ENCODE results near the gene NLRC3. TPM values are rescaled to one million over a fixed set of nuclear protein-coding genes. Genes with fewer than 3 reads are reported as not detected.

NLRC3 gene
- total RNA-seq, 1 experiment from 2014 or later = 0.15 TPM

DNA sequence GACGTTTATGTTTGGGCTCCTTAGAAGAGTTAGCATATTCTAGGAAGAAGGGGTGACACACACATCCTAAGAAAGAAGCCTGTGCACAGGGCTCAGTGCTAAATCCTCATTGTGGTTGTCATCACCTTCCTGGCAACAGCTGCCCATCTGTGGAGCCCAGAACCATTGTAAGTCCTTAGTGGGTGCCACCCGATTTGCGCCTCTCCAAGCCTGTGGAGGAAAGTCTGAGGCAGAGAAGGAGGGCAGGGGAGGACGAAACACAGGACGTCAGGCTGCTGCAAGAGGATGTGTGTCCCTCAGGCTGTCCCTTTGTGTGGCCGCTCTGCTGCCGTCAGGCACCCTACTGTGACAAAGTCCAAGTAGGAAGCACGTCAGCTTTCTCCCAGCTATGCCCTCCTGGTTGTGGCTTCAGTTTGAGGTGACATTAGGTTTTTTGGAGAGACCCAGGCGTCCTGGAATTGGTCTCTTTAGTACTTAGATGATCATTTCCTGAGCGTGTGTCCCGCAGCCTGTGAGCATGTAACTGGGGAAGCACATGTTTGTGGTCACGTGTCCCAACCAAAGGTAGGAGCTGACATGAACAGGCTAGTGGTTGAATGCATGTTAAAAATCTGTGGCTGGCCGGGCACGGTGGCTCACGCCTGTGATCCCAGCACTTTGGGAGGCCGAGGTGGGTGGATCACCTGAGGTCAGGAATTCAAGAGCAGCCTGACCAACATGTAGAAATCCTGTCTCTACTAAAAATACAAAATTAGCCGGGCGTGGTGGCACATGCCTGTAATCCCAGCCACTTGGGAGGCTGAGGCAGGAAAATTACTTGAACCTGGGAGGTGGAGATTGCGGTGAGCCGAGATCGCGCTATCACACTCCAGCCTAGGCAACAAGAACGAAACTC, 65.7 kb downstream of the NLRC3 start:
- Histone ChIP-seq H3K9me3 (ENCODE audit: control insufficient read depth in 1 of 2, insufficient read depth in 1 of 2, low read depth in 1 of 2, low read length in 2 of 2) (no peaks in the 10 kb centered on the region), H2AFZ (ENCODE audit: low read depth, low read length, poor library complexity, severe bottlenecking) (no peak overlapping the region), H3K27me3 (ENCODE audit: insufficient read depth, low read length) (no peaks in the 10 kb centered on the region), H3K9ac (ENCODE audit: low read length) (no peak overlapping the region), H3K4me1 (ENCODE audit: control insufficient read depth in 1 of 2, insufficient read depth in 2 of 2, low read length in 2 of 2) (no peaks in the 10 kb centered on the region), H3K4me2 (ENCODE audit: low read length) (no peak overlapping the region), H3K79me2 (ENCODE audit: insufficient read depth, low read length) (no peaks in the 10 kb centered on the region), H3K36me3 (ENCODE audit: control insufficient read depth in 1 of 2, insufficient read depth in 2 of 2, low read length in 2 of 2) (peaks cover 19 to 26% of the 10 kb centered on the region in 2 experiments), H3K9me2 (ENCODE audit: insufficient read depth) (no peaks in the 10 kb centered on the region), H3K4me3 (replicated peaks in 1 of 2; ENCODE audit: low read depth in 1 of 2, low read length in 2 of 2) (no peak overlapping the region), H4K20me1 (ENCODE audit: insufficient read depth) (no peaks in the 10 kb centered on the region), H3K27ac (ENCODE audit: low read depth, low read length) (no peak overlapping the region)
- POLR2A ChIA-PET = no interaction called here
- RAD21 ChIA-PET (ENCODE audit: low non-redundant PET in 1 of 2, low total read pairs in 2 of 2, uncharacterized antibody in 2 of 2, unreplicated experiment in 2 of 2) = no interaction called here
- intact Hi-C loops (cut with micrococcal nuclease) = no loop called here
- TF ChIP-seq CBX3 (IDR thresholded peaks at IDR 0.05; ENCODE audit: low read depth) (no peak), SRF (IDR thresholded peaks at IDR 0.05; ENCODE audit: low read depth) (no peak)
- TF ChIP-seq, protein P1, sequence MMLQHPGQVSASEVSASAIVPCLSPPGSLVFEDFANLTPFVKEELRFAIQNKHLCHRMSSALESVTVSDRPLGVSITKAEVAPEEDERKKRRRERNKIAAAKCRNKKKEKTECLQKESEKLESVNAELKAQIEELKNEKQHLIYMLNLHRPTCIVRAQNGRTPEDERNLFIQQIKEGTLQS (IDR thresholded peaks at IDR 0.05) = no peak
- CTCF ChIA-PET = interaction anchor here (1.0 kb wide), 1 partner anchor 244 kb away, joined by 3 read pairs; no protein-coding TSS in a partner anchor
- BruUV-seq (replicated peaks) = no TSS peak
- ATAC-seq = no peak
- no peak for DNase-seq (ENCODE audit: low read depth, low spot score)

DNA sequence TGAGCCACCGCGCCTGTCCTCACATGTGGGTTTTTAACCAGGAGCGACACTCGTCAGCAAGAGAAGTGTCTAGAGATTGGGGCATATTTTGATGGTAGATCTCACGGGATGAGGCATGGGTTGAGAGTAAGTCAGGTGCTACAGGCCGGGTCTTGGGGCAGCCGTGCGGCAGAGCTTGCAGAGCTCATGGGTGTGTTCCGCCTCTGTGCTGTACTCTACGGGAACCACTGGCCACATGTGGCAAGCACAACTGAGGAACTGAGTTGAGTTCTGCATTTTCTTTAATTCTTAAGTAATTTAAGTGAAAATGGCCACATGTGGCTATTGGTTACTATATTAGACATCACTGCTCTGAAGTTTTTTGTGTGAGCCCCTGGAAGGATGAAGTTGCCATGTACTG, 66.8 kb downstream of the NLRC3 start:
- no peak overlapping the region for H2AFZ ChIP-seq (ENCODE audit: low read depth, low read length, poor library complexity, severe bottlenecking)

More for the DNA sequence above, 66.8 kb downstream of the NLRC3 start:
- no peaks in the 10 kb centered on the region for H3K4me1 ChIP-seq (ENCODE audit: control insufficient read depth in 1 of 2, insufficient read depth in 2 of 2, low read length in 2 of 2)
- peaks cover 15 to 20% of the 10 kb centered on the region in 2 experiments for H3K36me3 ChIP-seq (ENCODE audit: control insufficient read depth in 1 of 2, insufficient read depth in 2 of 2, low read length in 2 of 2)
- no peak overlapping the region for H3K4me2 ChIP-seq (ENCODE audit: low read length)
- RAD21 ChIA-PET (ENCODE audit: low non-redundant PET in 1 of 2, low total read pairs in 2 of 2, uncharacterized antibody in 2 of 2, unreplicated experiment in 2 of 2) = no interaction called here
- no peaks in the 10 kb centered on the region for H3K9me3 ChIP-seq (ENCODE audit: control insufficient read depth in 1 of 2, insufficient read depth in 1 of 2, low read depth in 1 of 2, low read length in 2 of 2)
- H3K27me3 ChIP-seq (ENCODE audit: insufficient read depth, low read length) = no peaks in the 10 kb centered on the region
- POLR2A ChIA-PET = no interaction called here
- H3K9ac ChIP-seq (ENCODE audit: low read length) = no peak overlapping the region
- H3K9me2 ChIP-seq (ENCODE audit: insufficient read depth) = no peaks in the 10 kb centered on the region
- TF ChIP-seq, protein P2, sequence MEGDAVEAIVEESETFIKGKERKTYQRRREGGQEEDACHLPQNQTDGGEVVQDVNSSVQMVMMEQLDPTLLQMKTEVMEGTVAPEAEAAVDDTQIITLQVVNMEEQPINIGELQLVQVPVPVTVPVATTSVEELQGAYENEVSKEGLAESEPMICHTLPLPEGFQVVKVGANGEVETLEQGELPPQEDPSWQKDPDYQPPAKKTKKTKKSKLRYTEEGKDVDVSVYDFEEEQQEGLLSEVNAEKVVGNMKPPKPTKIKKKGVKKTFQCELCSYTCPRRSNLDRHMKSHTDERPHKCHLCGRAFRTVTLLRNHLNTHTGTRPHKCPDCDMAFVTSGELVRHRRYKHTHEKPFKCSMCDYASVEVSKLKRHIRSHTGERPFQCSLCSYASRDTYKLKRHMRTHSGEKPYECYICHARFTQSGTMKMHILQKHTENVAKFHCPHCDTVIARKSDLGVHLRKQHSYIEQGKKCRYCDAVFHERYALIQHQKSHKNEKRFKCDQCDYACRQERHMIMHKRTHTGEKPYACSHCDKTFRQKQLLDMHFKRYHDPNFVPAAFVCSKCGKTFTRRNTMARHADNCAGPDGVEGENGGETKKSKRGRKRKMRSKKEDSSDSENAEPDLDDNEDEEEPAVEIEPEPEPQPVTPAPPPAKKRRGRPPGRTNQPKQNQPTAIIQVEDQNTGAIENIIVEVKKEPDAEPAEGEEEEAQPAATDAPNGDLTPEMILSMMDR (IDR thresholded peaks at IDR 0.05 in 2 of 3, conservative IDR thresholded peaks at IDR 0.05 in 1 of 3; ENCODE audit: borderline replicate concordance in 1 of 3, insufficient read depth in 1 of 3, low read depth in 2 of 3, low read length in 2 of 3) = no peak
- TF ChIP-seq RAD21 (IDR thresholded peaks at IDR 0.05; ENCODE audit: low read depth) (no peak), EZH2 (IDR thresholded peaks at IDR 0.05) (no peak), ZFX (IDR thresholded peaks at IDR 0.05) (no peak), YY1 (IDR thresholded peaks at IDR 0.05; ENCODE audit: extremely low read depth, insufficient replicate concordance, low read depth, low read length) (no peak)
- TF ChIP-seq, protein P1 (IDR thresholded peaks at IDR 0.05) = no peak
- no peak overlapping the region for H3K27ac ChIP-seq (ENCODE audit: low read depth, low read length)
- CTCF ChIA-PET = no interaction called here
- DNase-seq (ENCODE audit: low read depth, low spot score) (no peak), ATAC-seq (no peak)
- H3K4me3 ChIP-seq (replicated peaks in 1 of 2; ENCODE audit: low read depth in 1 of 2, low read length in 2 of 2) = no peak overlapping the region
- H4K20me1 ChIP-seq (ENCODE audit: insufficient read depth) = no peaks in the 10 kb centered on the region
- no TSS peak for BruUV-seq (replicated peaks)
- intact Hi-C loops (cut with micrococcal nuclease) = no loop called here
- no peaks in the 10 kb centered on the region for H3K79me2 ChIP-seq (ENCODE audit: insufficient read depth, low read length)
